GM21825 (cell line): Measurements from ENCODE around the gene STAMBP.
"Not testable (repeated sequence)": the region's sequence is repeated elsewhere in the genome, so short reads cannot be mapped to it uniquely, and the experiment has no call there.

Experiments
- ATAC-seq: cut with Tn5 transposase; IDR thresholded peaks from one replicate; pipeline ENCODE4 v1.9.1; 2021; ENCODE audit warnings: mild to moderate bottlenecking, moderate library complexity; ENCODE audit not compliant: unreplicated experiment

The STAMBP gene

GRCh38 chr2:73836141-73836943, 7.6 kb downstream of the STAMBP start:
- no peak for ATAC-seq

DNA sequence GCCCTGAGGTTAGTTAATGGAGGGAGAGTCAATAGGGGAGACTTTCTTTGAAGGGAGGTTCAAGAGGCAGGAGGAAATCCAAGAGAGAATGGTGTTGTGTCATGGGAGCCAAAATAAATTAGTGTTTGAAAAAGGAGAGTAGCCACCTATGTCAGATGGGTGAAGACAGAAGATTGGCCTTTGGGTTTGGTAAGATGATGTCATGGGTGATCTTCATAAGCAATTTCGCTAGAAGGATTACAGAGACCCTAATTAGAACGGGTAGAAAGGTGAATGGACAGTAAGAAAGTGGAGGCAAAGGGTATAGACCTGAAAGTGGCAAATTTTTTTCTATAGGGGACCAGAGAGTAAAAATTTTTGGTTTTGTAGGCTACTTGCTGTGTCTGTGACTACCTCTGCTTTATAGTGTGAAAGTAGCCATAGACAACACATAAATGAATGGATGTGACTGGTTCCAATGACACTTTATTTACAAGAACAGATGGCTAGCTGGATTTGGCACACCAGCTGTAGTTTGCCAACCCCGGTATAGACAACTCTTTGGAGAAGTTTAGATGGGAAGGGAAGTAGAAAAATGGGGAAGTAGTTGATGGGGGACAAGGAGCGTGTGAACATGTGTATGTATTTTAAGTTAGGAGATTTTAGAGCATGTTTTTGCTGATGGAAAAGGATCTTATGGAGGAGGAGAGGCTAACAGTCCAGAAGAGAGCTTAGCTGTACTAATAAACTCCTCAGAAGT, 9.3 kb downstream of the STAMBP start:
- ATAC-seq = no peak

- no peak for ATAC-seq
These were observed 10.3 kb downstream of the STAMBP start for GRCh38 chr2:73838889-73839534.

DNA sequence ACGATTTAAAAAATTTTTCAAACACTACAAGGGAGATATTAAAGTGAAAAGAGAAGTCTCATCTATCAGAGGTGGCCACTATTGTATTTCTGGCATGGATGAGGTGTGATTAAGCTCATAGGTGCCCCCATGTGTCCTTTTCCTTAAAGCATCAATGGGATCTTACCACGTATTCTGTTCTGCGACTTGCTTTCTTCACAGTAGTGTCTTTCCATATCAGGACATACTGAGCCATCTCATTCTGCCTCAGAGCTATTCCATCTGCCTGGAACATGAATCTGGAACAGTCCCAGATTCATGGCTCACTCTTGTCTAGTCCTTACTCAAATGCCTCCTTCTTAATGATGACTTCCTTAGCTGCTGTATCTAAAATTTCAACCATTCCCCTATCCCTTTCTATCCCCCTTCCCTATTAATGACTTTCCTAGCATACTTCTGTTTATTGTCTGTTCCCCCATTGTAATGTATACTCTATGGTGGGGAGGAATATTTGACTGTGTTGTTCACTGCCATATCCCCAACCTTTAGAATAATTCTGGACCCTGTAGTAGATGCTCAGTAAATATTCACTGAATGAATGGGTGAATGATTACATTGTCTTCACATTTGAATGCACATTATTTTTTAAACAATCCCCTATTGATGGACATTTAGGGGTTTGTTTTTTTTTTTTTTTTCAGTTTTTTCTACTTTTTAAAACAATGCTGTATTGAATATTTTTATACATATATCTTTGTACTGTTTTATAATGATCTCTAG, 11.1 kb downstream of the STAMBP start:
- ATAC-seq = no peak

DNA sequence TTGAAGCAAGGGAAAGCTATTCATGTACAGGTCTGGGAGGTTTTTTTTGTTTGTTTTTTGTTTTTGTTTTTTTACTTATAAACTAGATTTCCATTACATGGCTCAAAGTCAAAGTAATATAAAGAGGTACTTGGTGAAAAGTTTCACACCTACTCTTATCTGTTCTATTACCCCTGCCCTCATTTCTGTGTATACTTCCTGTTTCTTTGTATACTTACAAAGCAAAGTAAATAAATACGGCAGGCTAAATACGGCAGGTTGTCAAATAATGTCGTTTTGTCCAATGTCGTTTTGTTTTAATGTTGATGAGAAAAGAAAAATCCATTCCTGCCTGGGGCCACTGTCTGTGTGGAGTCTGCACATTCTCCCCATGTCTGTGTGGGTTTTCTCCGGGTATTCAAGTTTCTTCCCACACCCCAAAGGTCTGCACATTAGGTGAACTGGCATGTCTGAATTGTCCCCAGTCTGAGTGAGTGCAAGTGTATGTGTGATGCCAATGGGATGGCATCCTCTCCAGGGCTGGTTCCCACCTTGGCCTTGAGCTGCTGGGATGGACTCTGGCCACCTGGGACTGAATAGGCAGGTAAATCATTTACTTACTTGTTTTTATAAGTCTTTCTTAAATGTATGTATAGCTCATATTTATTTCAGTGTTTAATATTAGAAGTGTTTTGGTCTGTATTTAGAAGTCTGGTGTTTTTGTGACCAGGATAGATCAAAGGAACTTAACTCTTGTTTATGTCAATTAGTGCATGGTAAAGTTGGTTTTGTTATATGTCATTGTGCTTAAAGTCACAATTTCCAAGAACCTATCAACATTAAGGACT, 13.4 kb downstream of the STAMBP start:
- no peak for ATAC-seq

- ATAC-seq = no peak
These were observed 13.9 kb downstream of the STAMBP start for GRCh38 chr2:73842739-73843019.

- ATAC-seq = no peak
These were observed 15.3 kb downstream of the STAMBP start for GRCh38 chr2:73844087-73844486.

DNA sequence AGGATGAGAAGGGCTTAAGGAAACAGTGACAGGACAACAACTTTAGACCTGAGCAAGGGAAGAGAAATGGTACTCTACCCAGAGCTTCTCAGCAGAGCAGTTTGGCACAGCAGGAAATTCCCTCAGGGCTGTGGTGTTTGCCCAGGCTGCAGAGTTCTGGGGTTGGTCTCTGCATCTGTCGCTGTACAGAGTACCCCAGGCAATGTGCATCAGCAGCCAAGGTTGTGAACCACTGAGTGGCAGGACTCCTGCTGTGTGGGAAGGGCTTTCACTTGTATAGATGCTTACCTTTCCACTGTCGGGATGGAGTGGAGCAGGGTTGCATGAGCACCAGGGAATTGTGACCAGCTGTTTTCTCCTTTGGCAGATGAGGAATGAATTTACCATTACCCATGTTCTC, 21.2 kb downstream of the STAMBP start:
- ATAC-seq = no peak

DNA sequence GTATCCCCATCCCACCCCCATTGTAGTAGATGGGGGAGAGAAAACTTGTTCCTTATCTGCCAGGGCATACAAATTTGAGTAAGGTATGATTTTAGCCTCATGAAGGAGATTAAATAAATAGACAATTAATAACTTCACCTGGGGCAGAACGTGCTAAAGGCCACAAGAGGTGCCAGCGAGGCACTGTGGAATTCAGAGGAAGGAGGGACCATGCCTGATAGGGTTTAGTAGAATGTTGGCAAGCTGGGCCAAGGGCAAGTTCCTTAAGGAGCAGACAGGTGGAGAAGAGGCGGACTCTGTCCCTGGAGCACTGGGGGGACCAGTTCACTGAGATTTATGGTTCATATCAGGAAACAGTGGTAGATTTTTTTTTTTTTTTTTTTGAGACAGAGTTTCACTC, 22.5 kb downstream of the STAMBP start:
- no peak for ATAC-seq

DNA sequence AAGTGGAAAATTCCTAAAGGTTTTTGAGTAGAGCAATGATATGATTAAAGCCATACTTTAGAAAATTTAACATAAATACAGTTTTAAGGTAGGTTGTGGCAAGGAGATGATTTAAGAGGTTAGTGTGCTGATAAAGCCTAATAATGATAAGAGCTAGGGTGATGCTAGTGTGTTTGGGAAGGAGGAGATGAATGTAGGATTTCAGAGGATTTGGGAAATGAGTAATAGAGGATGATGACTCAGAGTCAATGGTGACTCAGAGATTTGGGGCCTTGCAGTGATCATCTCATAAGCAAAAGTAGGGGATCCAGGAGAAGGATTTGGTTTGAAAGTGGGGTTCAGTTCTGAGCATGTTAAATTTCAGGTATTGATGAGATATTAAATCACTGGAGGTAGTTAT, 23.3 kb downstream of the STAMBP start:
- no peak for ATAC-seq

DNA sequence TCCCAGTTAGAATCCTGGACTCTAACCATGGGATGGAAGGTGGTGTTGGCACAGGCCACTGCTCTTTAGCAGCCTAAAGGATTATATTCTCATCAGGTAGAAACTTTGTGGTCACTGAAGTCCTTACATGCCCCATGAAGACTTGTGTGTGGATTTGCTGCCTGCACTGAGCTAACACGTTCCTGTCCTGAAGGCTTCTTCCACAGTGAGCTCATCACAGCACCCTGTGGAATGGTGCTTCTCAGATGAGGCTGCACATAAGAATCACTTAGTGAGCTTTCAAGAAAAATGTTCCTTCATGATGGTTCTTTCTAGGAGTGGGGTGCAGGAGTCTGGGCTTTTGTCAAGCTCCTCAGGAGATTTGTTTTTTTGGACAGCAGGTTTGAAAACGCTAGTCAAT, 26.8 kb downstream of the STAMBP start:
- ATAC-seq = no peak

DNA sequence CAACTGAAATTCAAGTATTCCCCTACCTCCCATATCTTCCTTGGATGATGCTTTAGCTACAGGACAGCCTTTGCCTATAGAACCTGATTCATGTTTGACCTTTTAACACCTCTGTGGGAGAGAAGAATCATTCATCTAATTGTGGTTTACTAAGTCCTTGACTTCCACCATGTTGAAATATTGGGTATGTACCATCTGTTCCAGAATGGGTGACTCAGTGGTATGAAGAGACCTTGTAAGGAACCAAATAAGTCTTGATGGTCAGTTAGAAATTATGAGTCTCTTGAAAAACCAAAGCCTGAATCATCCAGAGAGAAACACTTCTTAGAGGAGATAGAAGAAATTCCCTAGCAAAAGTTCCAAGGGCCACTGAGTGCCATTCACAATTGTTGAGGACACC, 27.5 kb downstream of the STAMBP start:
- no peak for ATAC-seq

DNA sequence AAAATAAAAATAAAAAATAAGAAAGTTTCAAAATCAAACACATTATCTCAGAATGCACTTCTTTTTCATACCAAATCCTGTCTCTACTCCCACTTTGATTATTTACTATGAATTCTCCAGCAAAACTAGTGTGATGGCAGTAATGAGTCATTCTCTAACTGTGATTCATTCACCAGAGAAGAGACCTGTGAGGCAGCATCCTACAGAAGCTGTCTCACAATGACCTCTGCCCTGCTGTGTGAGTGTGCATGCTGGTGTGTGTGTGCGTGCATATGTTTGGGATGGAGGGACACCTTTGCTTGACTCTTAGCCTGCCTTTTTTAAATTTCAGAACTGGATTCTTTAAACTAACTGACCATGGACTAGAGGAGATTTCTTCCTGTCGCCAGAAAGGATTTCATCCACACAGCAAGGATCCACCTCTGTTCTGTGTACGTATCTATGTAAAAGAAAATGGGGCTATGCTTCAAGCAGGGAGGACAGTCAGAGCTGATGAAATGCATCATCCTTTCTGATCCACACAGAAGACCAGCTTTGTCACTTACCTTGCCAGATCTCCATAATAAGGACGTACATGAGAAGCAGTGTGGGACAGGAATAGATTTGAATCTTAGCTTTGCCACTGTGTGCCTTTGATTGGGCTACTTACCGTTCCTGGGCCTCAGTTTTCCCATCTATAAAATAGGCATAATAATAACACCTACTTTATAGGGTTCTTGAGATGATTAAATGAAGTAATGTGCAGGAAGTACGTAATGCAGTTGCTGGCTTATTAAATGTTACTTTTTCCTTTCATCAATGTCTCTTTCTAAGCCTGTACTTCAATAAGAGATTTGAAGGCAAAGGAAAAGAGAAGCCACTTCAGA, 31.2 kb downstream of the STAMBP start:
- ATAC-seq = no peak

DNA sequence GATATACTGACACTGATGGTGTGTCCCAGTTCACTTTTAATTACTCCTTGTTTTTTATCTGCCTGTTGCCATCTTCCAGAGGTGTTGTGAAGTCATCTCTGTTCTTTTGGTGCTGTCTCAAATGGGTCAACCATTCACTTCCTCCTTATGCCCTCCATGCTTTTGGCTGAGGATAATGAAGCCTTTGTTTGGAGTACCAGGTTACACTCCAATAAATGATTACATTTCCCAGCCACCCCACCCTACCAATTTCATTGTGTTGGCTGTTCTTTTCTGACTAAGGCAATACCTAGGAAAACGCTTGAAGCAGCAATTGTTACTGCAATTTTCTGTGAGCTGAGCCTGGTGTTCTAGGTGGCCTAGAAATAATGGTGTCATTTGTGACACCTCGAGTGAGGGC, 34.2 kb downstream of the STAMBP start:
- no peak for ATAC-seq

- ATAC-seq = no peak
These were observed 39.6 kb downstream of the STAMBP start for GRCh38 chr2:73868204-73868978.

DNA sequence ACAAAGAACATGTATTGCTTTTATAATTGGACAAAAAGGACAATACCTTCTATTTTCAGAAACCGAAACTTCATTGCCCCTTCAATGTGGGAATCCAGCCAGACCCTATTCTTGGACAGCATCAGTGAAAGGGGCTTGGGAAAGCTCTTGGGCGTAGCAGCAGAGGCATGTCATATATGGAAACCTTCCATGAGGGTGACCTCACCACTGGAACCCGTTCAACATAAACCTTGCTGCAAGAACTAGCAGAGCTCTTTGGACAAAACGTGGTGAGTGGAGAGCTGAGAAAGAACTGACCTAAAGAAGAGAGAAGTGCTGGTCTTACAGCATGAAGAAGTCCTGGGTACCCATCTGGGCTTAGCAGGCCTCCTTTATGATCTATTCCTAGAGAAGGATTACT, 41.3 kb downstream of the STAMBP start:
- no peak for ATAC-seq

- no peak for ATAC-seq
These were observed 48.5 kb downstream of the STAMBP start for GRCh38 chr2:73877071-73877802.

- not testable (repeated sequence) for ATAC-seq
These were observed 49.2 kb downstream of the STAMBP start for GRCh38 chr2:73877984-73878383.
